A673 (cell line): ENCODE results near the gene RPL29.

Experiments
- CTCF ChIP-seq: fragments of 300-800, 200-600 bp; sonication (generic); conservative IDR thresholded peaks from 2 replicates; pipeline ENCODE4 v1.5.1; 2017; ENCODE audit warnings: low read depth, mild to moderate bottlenecking, antibody characterized with exemption, low read length, moderate library complexity, mixed read lengths
- EZH2 ChIP-seq: fragments of 200-600 bp; sonication (generic); IDR thresholded peaks from 2 replicates; pipeline ENCODE4 v1.6.1; 2017; ENCODE audit warnings: borderline replicate concordance, low read depth, mild to moderate bottlenecking, mixed read lengths, antibody characterized with exemption, low read length; ENCODE audit not compliant: poor library complexity, severe bottlenecking

DNA sequence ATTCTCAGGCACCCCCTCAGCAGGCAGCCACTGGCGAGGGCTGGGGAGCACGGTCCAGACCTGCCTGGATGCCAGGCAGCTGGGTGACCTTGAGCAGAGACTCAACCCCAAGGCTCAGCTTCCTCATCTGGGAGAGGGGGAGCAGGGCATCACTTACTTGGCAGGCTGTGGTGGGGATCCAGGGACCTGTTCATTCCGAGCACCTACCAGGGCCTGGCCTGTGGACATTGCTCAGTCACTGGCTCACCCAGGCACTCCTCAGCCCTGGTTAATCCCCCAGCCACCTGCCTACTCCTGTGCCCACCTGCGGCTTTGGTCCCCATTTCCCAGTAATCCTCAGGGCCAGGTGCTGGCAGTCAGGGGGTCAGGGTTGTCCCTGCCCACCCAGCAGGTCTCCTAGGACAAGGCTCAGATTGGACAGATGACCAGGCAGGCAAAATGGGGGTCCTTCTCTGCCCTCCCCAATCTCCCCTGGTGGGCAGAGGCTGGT is 9.3 kb upstream of the RPL29 start:
- TF ChIP-seq EZH2 (no peak), CTCF (no peak)
